Effector CD4-positive, alpha-beta T cell (primary cell): Measurements from ENCODE around the gene ZC3H12C.

Source experiments
- DNase-seq: peaks from one replicate; pipeline ENCODE4 v3.0.0-alpha.2; 2020

Gene ZC3H12C

DNA sequence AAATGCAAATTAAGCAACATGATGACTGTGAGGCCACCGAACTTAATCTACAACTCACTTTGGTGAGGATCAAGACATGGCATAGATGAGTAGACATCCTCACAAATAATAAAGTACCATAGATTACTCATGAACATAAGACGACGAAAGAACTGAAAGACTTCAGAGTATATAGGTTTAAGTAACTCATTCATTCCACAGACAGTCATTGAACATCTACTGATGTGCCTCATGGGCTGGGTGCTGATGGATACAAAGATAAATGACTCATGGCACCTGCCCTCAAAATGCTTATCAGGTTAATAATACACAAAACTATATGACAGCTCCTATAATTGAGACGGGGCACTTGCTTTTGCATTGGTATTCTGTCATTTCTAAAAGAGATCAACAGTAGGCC is 63.3 kb downstream of the ZC3H12C start:
- DNase-seq = no peak

DNA sequence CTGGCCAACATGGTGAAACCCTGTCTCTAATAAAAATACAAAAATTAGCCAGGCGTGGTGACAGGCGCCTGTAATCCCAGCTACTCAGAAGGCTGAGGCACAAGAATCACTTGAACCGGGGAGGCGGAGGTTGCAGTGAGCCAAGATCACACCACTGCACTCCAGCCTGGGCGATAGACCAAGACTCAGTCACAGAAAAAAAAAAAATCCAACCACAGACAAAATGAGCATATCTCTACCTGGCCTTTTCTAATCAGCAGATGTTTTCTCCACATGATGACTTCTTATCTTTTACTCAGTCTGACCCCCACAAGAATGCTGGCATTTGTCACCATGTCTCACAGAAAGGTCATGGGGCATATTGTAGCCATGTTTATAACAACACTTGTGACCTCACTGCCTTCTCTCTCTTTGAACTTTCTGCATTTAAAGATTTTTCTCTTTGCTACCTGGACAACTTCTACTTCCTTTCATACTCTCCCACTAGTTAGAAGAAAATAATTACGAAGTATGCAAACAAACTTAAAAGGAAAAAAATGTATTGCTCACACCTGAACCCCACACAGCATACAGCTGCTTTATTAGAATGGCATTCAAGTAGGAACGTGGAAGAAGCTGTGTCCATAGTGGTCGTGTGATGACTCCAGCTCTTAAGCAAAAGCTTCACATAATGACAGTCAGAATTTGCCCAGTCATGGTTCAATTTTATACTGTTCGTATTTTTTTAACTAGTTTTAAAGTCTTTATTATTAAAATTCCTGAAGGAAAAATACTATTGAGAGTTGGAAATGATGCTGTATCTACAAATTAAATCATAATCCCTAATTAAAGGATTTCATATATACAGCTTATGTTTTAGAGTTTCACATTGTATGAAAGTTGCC is 65.4 kb downstream of the ZC3H12C start:
- no peak for DNase-seq

- no peak for DNase-seq
Observed at GRCh38 chr11:110159476-110159875, 66.3 kb downstream of the ZC3H12C start.

DNA sequence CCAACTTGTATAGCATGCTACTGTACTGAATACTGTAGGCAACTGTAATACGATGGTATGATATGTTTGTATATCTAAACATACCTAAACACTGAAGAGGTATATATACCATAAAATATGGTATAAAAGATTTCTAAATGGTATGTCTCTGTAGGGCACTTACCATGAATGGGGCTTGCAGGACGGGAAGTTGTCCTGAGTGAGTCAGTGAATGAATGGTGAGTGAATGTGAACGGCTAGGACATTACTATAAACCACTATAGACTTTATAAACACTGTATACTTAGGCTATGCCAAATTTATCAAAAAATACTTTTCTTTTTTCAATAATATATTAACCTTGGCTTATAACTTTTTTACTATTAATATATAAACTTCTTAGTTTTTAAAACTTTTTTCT is 66.8 kb downstream of the ZC3H12C start:
- no peak for DNase-seq

GRCh38 chr11:110160437-110160836 is 67.2 kb downstream of the ZC3H12C start:
- no peak for DNase-seq

DNA sequence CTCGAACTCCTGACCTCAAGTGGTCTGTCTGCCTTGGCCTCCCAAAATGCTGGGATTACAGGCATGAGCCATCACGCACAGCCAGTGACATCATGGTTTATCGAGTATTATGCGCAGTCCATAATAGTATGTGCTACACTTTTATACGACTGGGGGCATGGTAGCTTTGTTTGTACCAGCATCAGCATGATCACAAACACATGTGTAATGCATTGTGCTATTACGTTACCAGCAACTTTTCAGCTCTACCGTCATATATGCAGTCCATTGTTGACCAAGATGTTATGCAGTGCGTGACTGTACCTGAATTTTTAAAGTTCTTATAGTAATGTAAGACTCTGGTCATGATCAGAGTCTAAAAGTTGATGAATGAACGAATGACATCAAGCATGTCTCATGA is 67.9 kb downstream of the ZC3H12C start:
- DNase-seq = no peak

- DNase-seq = no peak
Observed at GRCh38 chr11:110162216-110162615, 69.0 kb downstream of the ZC3H12C start.

- no peak for DNase-seq
Observed at GRCh38 chr11:110165039-110165925, 72.1 kb downstream of the ZC3H12C start.

DNA sequence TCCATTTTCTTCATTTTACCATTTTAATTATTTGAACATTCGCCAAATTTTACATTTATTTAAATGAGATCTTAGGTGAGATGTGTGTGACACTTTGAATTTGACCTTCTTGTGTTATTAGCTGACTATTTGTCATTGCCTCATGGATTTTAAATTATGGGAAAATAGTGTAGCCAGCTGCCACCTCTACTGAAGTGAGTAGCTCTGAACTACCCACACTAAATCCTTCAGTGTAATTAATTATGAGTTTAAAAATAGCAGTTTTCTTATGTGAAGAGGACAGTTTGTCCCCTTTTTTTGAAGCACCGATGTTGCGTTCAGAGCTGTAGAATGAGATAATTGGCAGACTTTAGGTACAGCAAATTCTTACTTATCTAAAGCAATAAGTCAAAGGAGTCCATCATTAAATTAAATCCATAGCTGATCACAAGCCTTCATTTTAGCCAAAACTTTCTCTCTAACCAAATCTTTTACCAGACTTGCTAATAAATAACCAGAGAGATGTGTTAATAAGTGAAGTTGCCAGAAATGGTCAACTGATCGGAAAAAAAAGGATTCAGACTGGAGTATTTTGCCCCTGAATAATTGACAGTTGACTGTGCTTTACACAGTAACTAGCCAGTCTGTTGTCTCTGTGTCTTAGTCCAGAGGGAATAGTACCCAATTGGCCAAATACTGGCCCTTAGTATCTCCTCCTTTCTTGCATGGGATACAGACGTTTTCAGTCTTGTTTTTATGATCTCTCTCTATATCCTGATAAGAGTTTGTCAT is 75.0 kb downstream of the ZC3H12C start:
- DNase-seq = no peak

GRCh38 chr11:110169738-110170137 is 76.5 kb downstream of the ZC3H12C start:
- DNase-seq = no peak

GRCh38 chr11:110172468-110173065 is 79.4 kb downstream of the ZC3H12C start:
- DNase-seq = no peak

DNA sequence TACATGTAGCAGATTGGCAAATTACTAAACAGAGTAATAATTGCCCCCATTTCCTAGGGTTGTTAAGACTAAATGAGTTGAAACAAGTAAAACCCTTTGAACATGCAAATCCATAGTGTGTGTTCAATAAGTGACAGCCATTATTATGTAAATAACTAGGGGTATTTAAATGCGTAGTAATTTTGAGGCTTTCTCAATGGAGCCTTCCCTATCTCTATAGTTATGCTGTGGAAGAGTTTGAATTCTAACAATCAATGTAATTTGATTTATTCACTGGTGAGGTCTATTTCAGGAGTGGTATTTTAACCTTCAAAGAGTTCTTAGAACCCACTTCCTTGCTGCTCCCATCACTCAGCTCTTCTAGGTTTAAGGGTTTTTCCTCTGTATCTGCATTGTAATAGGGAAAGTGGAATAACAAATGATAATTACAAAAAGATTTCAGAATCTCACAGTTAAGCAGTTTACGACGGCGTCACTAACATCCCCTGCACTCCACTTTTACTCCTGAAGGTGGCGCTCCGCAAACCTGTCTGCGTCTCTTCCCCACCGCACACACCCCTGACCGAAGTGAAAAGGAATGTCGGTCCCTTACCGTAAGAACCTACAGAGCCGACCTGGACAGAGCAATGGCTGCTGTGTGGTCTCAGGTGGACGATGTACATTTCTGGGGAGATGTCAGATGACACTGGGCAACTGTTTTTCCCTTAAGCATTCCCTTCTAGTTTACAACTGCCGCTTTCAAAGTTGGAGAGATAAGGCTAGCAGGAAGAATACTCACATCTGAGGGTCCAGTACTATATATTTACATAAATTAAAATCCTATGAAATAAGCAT is 80.8 kb downstream of the ZC3H12C start:
- peak; percentile 42 for DNase-seq

- no peak for DNase-seq
Observed at GRCh38 chr11:110174645-110175310, 81.6 kb downstream of the ZC3H12C start.

DNA sequence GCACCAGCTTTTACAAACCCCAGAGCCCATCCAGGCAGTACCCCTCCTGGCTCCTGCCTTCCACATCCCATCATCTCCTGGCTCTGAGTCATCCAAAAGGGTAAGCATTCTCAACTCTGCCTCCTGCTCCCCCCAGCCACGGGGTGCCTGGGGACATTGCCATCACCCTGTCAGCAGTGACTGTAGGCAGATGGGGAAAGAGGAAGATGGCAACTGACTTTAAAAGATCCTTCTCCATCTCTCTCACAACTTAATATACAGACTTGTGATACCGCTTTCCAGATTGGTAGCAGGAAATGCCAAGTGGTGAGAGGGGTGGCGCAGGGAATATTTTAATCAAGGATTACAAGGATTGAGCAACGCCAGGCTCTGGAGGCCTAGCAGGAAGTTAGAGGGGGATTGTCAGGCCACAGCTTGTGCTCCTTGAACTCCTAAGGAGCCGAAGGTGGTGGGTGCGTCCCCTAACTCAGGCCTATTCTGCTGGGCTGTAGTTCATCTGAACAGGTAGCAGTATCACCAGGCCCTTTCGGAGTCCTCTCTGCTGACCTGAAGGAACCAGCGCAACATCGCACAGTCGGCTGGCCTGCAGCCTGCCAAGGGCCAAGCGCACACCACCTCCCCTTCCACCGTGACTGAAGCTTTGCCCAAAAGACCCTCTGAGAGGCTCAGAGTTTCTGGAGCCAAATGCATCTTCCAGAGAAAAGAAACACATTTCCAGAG is 83.3 kb downstream of the ZC3H12C start:
- no peak for DNase-seq

DNA sequence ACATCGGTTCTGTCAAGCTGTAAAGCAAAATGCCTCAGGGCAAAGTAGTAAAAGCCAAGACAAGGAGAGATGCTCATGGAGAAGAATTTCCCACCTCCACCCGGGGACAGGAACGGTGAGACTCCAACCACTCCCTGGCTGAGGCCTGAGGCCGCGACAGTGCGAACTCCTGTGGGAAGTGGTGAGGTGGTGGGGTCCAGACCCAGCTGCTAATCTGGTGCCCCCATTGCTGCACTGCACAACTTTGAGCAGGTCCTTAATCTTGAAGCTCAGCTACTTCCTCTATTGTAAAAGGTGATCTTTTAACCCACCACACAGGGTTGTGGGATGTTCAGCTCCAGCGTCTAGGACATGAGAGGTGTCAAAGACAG is 83.9 kb downstream of the ZC3H12C start:
- DNase-seq = no peak

DNA sequence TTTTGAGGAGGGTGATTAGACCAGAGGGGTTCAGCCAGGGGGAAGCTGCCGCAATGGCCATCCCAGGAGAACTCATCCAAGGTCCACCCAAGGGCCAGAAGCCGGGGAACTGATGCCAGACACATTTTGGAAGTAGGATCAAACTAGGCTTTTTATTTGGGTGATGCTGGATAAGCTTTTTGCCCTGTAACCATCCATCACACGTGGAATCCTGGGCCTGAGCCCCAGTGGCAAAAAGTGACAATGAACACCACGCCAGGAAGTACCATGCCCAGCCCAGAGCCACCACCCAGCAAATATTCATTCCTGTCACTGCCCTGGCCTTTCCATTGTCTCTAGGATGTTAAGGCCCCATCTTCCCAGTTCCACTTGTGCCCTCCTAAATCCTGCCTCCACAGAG is 85.9 kb downstream of the ZC3H12C start:
- no peak for DNase-seq

DNA sequence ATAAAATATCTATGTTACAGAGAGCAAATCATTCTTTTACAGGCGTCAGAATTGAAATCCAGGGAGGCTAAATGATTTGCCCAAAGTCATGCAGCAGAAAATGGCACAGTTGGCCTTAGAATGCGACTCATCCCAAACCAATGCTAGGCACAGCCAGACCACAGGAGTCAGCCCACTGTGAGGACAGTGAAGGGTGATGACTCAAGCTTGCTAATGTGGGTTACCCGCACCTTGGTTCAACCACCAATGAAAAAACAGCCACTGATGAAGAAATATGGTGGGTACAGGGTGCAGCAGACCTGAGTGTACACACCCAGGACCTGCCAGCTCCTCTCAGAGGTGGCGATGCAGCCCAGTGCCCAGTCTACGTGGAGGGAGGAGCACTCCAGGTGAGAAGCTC is 89.7 kb downstream of the ZC3H12C start:
- DNase-seq = no peak

DNA sequence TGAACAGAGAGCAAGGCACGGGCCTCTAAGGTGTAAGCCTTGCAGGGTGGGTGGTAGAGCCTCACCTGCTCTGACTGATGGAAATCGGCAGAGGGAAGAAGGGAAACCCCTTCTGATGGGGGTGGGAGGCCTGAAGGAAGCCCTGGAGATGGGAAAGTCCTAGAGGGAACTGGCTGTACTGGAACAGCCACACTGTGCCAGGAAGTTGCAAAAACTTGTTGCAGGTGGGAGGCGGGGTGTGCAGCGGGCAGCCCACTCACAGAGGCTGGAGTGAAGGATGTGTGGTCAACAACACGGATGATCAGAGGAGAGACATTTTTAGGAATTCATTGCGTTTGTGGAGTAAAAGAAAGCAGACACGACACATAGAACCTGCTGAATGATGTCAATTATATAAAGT is 91.3 kb downstream of the ZC3H12C start:
- no peak for DNase-seq

- DNase-seq = no peak
Observed at GRCh38 chr11:110185121-110185591, 92.0 kb downstream of the ZC3H12C start.

DNA sequence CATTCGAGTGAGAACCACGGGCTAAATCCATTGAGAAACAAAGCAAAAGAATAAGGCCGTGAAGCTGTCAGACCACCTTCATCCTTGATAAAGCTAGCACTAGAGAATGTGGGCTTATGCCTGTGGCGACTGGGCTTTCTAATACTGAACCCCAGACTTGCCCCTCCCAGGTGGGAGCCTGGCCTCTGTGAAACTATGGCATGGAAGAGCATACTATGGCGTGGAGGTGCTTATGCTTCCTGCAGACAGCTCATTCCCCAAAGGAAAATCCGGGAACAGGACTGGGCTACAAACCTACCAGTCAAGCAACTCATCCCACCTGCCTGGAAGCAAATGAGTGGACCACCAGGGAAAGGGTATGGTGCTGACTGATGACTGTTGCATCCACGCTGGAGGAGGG is 92.4 kb downstream of the ZC3H12C start:
- no peak for DNase-seq
